ENCODE data around the gene NOP10. TPM values are rescaled to one million over a fixed set of nuclear protein-coding genes. Genes with fewer than 3 reads are reported as not detected.
"Not testable (repeated sequence)": the region's sequence is repeated elsewhere in the genome, so short reads cannot be mapped to it uniquely, and the experiment has no call there.

Gene NOP10
- 276 and 421 TPM in 2 replicates for total RNA-seq (2014; rRNA removed; shearing (Covaris generic))
- polyA plus RNA-seq (2015; cell fraction: cytosol; rRNA removed) = 227 and 336 TPM in 2 replicates
- 104 and 140 TPM in 2 replicates for polyA plus RNA-seq (2015; cell fraction: nucleus; rRNA removed)

- peak; percentile 88 for DNase-seq (ENCODE audit: low read depth)
These were observed at the start of gene NOP10, which contains the start of gene NUTM1 for GRCh38 chr15:34342737-34343575. Gene NOP10 (minus strand): TSS chr15:34343136. CDS start chr15:34343073, 63 bp downstream. Gene NUTM1 (plus strand): TSS chr15:34343315. CDS start chr15:34343697, 382 bp downstream.

- DNase-seq (ENCODE audit: low read depth) = not testable (repeated sequence)
These were observed 46.7 kb upstream of the NOP10 start for GRCh38 chr15:34389594-34390086.

GRCh38 chr15:34381829-34382521 is 39.0 kb upstream of the NOP10 start:
- not testable (repeated sequence) for DNase-seq (ENCODE audit: low read depth)

GRCh38 chr15:34380491-34380890 is 37.6 kb upstream of the NOP10 start:
- not testable (repeated sequence) for DNase-seq (ENCODE audit: low read depth)

- DNase-seq (ENCODE audit: low read depth) = no peak
These were observed 33.9 kb upstream of the NOP10 start for GRCh38 chr15:34376856-34377255.

- not testable (repeated sequence) for DNase-seq (ENCODE audit: low read depth)
These were observed 32.6 kb upstream of the NOP10 start for GRCh38 chr15:34375541-34375940.

GRCh38 chr15:34374816-34375215 is 31.9 kb upstream of the NOP10 start:
- no peak for DNase-seq (ENCODE audit: low read depth)

- no peak for DNase-seq (ENCODE audit: low read depth)
These were observed 31.0 kb upstream of the NOP10 start for GRCh38 chr15:34373951-34374350.

GRCh38 chr15:34370643-34371042 is 27.7 kb upstream of the NOP10 start:
- DNase-seq (ENCODE audit: low read depth) = no peak

- DNase-seq (ENCODE audit: low read depth) = no peak
These were observed 27.2 kb upstream of the NOP10 start for GRCh38 chr15:34370129-34370528.

GRCh38 chr15:34367101-34368081 is 24.5 kb upstream of the NOP10 start, which contains the start of gene LPCAT4:
Gene LPCAT4 (minus strand): TSS chr15:34367196. CDS start chr15:34367100, 96 bp downstream.
- DNase-seq (ENCODE audit: low read depth) = peak; percentile 93

- DNase-seq (ENCODE audit: low read depth) = peak; percentile 80
These were observed 23.5 kb upstream of the NOP10 start for GRCh38 chr15:34366271-34367065.

- no peak for DNase-seq (ENCODE audit: low read depth)
These were observed 22.9 kb upstream of the NOP10 start for GRCh38 chr15:34365836-34366235.

GRCh38 chr15:34365091-34365825 is 22.3 kb upstream of the NOP10 start:
- DNase-seq (ENCODE audit: low read depth) = no peak

GRCh38 chr15:34364041-34364440 is 21.1 kb upstream of the NOP10 start:
- no peak for DNase-seq (ENCODE audit: low read depth)

- DNase-seq (ENCODE audit: low read depth) = no peak
These were observed 19.3 kb upstream of the NOP10 start for GRCh38 chr15:34362047-34362773.

GRCh38 chr15:34361278-34361677 is 18.3 kb upstream of the NOP10 start:
- no peak for DNase-seq (ENCODE audit: low read depth)

- no peak for DNase-seq (ENCODE audit: low read depth)
These were observed 17.4 kb upstream of the NOP10 start for GRCh38 chr15:34360298-34360697.

All from HT1080 (cell line).